ENCODE results near the gene SUCLG2.

The SUCLG2 gene

DNA sequence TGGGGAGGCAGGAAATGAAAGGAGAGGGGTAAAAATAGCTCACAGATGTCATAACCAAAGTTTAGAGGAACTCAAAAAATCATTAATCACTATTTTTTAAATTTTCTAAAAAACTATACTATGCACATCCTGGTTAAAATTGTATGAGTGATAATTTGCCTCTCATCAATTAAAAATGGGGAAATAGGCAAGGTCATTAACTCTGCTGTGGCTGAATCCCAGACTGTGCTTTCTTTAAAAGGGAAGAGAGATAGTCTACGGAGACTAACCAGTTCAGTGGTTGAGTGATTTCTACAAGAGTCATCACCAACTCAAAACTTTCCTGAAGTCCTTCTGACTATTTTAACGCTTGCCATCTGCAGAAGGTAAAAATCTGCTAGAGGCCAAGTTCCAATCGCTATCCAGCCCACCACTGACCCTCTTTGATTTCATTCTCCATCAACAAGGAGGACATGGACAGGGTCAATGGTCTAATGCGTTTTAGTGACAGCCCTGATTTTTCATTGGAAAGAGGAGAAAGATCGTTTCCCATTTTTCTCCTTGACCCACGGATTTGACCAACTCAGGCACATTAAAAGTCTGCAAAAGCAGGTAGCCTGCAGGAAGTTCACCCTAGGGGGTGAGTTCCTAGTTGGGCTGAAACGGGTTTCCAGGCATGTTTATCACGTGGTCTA is 850 bp downstream of the SUCLG2 start:
- Histone ChIP-seq H3K27ac (peak overlapping the region; percentile 96), H3K4me1 (peaks cover 47% of the 10 kb centered on the region), H3K9me3 (no peaks in the 10 kb centered on the region; the same call in 1 of the 2 replicates), H3K9ac (peak overlapping the region; percentile 92), H3K4me3 (peak overlapping the region; percentile 90), H4K20me1 (no peaks in the 10 kb centered on the region; the same call in 1 of the 2 replicates), H3K36me3 (no peaks in the 10 kb centered on the region), H3K4me2 (peak overlapping the region; percentile 89), H3K27me3 (0 out of 2 replicates have a peak, but pooled peaks cover 6% of the 10 kb centered on the region)
- no peak for TF ChIP-seq Cebpa-rat (IDR thresholded peaks at IDR 0.05)

GRCh38 chr3:67650084-67650483 is 4.3 kb downstream of the SUCLG2 start:
- H3K4me1 ChIP-seq: peaks cover 31% of the 10 kb centered on the region
- no peak for TF ChIP-seq Cebpa-rat (IDR thresholded peaks at IDR 0.05)
- no peak overlapping the region for H3K27ac ChIP-seq
- H3K4me3 ChIP-seq: no peak overlapping the region
- no peaks in the 10 kb centered on the region for H3K9me3 ChIP-seq
- H3K4me2 ChIP-seq: peak overlapping the region; percentile 67
- H4K20me1 ChIP-seq: no peaks in the 10 kb centered on the region
- peaks cover 3% of the 10 kb centered on the region; the same call in 1 of the 2 replicates for H3K36me3 ChIP-seq
- H3K27me3 ChIP-seq: no peaks in the 10 kb centered on the region
- H3K9ac ChIP-seq: no peak overlapping the region

GRCh38 chr3:67649681-67650080 is 4.7 kb downstream of the SUCLG2 start:
- no peak for TF ChIP-seq Cebpa-rat (IDR thresholded peaks at IDR 0.05)
- Histone ChIP-seq H3K9ac (no peak overlapping the region), H3K27me3 (no peaks in the 10 kb centered on the region), H3K4me3 (no peak overlapping the region), H3K4me2 (no peak overlapping the region), H4K20me1 (no peaks in the 10 kb centered on the region), H3K9me3 (no peaks in the 10 kb centered on the region), H3K36me3 (peaks cover 3% of the 10 kb centered on the region; the same call in 1 of the 2 replicates), H3K4me1 (peaks cover 27% of the 10 kb centered on the region), H3K27ac (no peak overlapping the region)

DNA sequence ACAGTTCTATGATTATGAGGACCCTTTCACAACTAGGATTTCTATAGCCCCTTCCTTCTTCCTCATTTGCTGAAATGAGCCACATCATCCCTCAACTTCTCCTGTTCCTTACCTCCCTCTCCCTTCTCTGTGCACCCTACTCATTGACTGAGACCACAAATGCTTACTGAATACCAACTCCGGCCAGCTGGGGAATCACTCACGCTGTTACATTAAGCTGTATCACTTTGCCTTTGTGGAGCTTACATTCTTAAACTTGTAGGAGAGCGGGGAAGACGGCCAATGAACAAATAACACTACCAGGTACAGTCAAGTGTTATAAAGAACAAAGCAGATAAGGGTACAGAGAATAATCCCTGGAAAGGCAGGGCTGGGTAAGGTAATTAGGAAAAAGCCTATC is 5.7 kb downstream of the SUCLG2 start:
- no peaks in the 10 kb centered on the region for H3K27me3 ChIP-seq
- H3K9ac ChIP-seq: no peak overlapping the region
- TF ChIP-seq Cebpa-rat (IDR thresholded peaks at IDR 0.05): no peak
- H3K9me3 ChIP-seq: no peaks in the 10 kb centered on the region
- H4K20me1 ChIP-seq: no peaks in the 10 kb centered on the region
- no peak overlapping the region for H3K4me2 ChIP-seq
- no peak overlapping the region for H3K27ac ChIP-seq
- peaks cover 23% of the 10 kb centered on the region for H3K4me1 ChIP-seq
- H3K4me3 ChIP-seq: no peak overlapping the region
- peaks cover 3% of the 10 kb centered on the region; the same call in 1 of the 2 replicates for H3K36me3 ChIP-seq

GRCh38 chr3:67648229-67648628 is 6.2 kb downstream of the SUCLG2 start:
- no peak for TF ChIP-seq Cebpa-rat (IDR thresholded peaks at IDR 0.05)
- Histone ChIP-seq H3K4me3 (no peak overlapping the region), H3K9me3 (no peaks in the 10 kb centered on the region), H3K27ac (no peak overlapping the region), H3K4me1 (peaks cover 18% of the 10 kb centered on the region), H3K27me3 (no peaks in the 10 kb centered on the region), H4K20me1 (no peaks in the 10 kb centered on the region), H3K36me3 (peaks cover 3% of the 10 kb centered on the region; the same call in 1 of the 2 replicates), H3K9ac (no peak overlapping the region), H3K4me2 (no peak overlapping the region)

- H3K9ac ChIP-seq: no peak overlapping the region
- H3K27me3 ChIP-seq: no peaks in the 10 kb centered on the region
- no peak overlapping the region for H3K4me3 ChIP-seq
- no peak overlapping the region for H3K4me2 ChIP-seq
- no peaks in the 10 kb centered on the region for H4K20me1 ChIP-seq
- H3K27ac ChIP-seq: no peak overlapping the region
- H3K4me1 ChIP-seq: peaks cover 12% of the 10 kb centered on the region
- TF ChIP-seq Cebpa-rat (IDR thresholded peaks at IDR 0.05): no peak
- no peaks in the 10 kb centered on the region for H3K9me3 ChIP-seq
- H3K36me3 ChIP-seq: peaks cover 3% of the 10 kb centered on the region; the same call in 1 of the 2 replicates
Observed at GRCh38 chr3:67647390-67647878, 7.0 kb downstream of the SUCLG2 start.

DNA sequence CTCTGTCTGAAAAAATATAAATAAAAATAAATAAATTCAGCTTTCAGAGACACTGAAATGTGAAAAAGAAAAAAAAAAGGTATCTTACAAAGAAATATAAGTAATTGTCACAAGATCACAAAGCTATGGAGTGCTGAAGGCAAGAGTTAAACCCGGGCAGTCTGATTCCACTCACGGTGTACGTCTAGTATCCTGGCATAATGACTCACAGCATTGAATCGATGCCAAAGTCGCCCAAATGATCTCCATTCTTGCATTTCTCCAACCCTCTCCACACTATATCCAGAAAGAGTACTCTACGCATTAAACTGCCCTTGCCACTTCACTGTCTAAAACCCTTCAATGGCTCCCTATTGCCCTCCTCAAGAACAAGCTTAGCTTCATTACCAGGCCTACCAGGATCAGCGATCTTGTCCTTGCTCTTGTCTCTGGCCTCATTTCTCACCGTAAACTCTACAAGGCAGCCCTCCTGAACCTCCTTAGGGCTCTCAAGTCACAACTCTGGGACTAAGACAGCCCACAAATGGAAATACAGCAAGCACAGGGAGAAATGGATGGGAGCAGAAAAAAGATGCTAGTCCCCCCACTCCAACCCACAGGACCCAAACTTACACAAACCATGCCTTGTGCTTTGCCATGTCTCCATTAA is 7.7 kb downstream of the SUCLG2 start:
- H3K4me1 ChIP-seq: peaks cover 12% of the 10 kb centered on the region
- H3K4me2 ChIP-seq: no peak overlapping the region
- no peak overlapping the region for H3K27ac ChIP-seq
- H3K9ac ChIP-seq: no peak overlapping the region
- no peaks in the 10 kb centered on the region for H4K20me1 ChIP-seq
- no peak for TF ChIP-seq Cebpa-rat (IDR thresholded peaks at IDR 0.05)
- H3K9me3 ChIP-seq: no peaks in the 10 kb centered on the region
- H3K27me3 ChIP-seq: no peaks in the 10 kb centered on the region
- peaks cover 3% of the 10 kb centered on the region; the same call in 1 of the 2 replicates for H3K36me3 ChIP-seq
- no peak overlapping the region for H3K4me3 ChIP-seq

- Histone ChIP-seq H3K9me3 (no peaks in the 10 kb centered on the region), H3K4me1 (no peaks in the 10 kb centered on the region), H3K27me3 (no peaks in the 10 kb centered on the region), H3K9ac (no peak overlapping the region), H3K4me2 (no peak overlapping the region), H3K4me3 (no peak overlapping the region), H4K20me1 (no peaks in the 10 kb centered on the region), H3K36me3 (peaks cover 3% of the 10 kb centered on the region; the same call in 1 of the 2 replicates), H3K27ac (no peak overlapping the region)
- TF ChIP-seq Cebpa-rat (IDR thresholded peaks at IDR 0.05): no peak
Observed at GRCh38 chr3:67644827-67645226, 9.6 kb downstream of the SUCLG2 start.

GRCh38 chr3:67642734-67643133 is 11.7 kb downstream of the SUCLG2 start:
- H3K36me3 ChIP-seq: peaks cover 3% of the 10 kb centered on the region; the same call in 1 of the 2 replicates
- no peaks in the 10 kb centered on the region for H3K27me3 ChIP-seq
- no peak for TF ChIP-seq Cebpa-rat (IDR thresholded peaks at IDR 0.05)
- H3K9ac ChIP-seq: no peak overlapping the region
- no peak overlapping the region for H3K4me3 ChIP-seq
- H3K9me3 ChIP-seq: no peaks in the 10 kb centered on the region
- no peak overlapping the region for H3K4me2 ChIP-seq
- H3K27ac ChIP-seq: no peak overlapping the region
- no peaks in the 10 kb centered on the region for H3K4me1 ChIP-seq
- H4K20me1 ChIP-seq: no peaks in the 10 kb centered on the region

- no peaks in the 10 kb centered on the region for H3K4me1 ChIP-seq
- H4K20me1 ChIP-seq: no peaks in the 10 kb centered on the region
- H3K27me3 ChIP-seq: no peaks in the 10 kb centered on the region
- no peaks in the 10 kb centered on the region for H3K9me3 ChIP-seq
- no peak for TF ChIP-seq Cebpa-rat (IDR thresholded peaks at IDR 0.05)
- H3K4me2 ChIP-seq: no peak overlapping the region
- H3K36me3 ChIP-seq: peaks cover 3% of the 10 kb centered on the region; the same call in 1 of the 2 replicates
- H3K27ac ChIP-seq: no peak overlapping the region
- no peak overlapping the region for H3K4me3 ChIP-seq
- H3K9ac ChIP-seq: no peak overlapping the region
Observed at GRCh38 chr3:67642190-67642589, 12.2 kb downstream of the SUCLG2 start.
